Stomach (tissue), 4 donors: ENCODE data around the gene DNAJB8.

Source experiments
- POLR2A ChIP-seq, 4 donors: fragments of 450-650 bp; IDR thresholded peaks; one replicate each; pipeline ENCODE4 v1.6.1; 2016; ENCODE audit warnings: antibody characterized with exemption in 4 of 4, control low read depth in 2 of 4, mild to moderate bottlenecking in 1 of 4, moderate library complexity in 1 of 4
- TF ChIP-seq, protein P1 (sequence below), 7 experiments: fragments of 450-650 bp in 4 of 7; fragments of 200-600 bp in 3 of 7; sonication (generic) in 3 of 7; IDR thresholded peaks; one replicate each; pipeline ENCODE4 v1.5.1; 2016 to 2019; ENCODE audit warnings: antibody characterized with exemption in 7 of 7, control low read depth in 2 of 7, mild to moderate bottlenecking in 1 of 7

DNA sequence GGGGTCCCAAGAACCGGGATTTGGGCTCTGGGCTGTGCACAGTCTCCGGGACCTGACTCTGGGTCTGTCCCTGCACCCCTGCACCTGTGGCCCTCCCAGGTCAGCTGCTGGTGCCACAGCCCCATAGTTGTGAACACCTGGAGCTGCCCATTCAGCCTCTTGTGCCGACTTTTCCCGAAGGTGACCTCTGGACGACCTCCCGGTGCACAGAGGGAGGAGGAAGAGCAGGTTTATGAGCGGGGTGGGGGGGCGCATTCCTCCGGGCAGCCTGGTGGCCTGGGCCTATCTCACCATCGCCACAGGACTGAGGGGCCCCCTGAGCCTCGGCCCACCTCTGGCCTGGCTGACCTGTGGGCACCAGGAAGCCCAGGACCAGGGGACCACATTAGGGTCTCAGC is 45.3 kb downstream of the DNAJB8 start:
- TF ChIP-seq, protein P1, sequence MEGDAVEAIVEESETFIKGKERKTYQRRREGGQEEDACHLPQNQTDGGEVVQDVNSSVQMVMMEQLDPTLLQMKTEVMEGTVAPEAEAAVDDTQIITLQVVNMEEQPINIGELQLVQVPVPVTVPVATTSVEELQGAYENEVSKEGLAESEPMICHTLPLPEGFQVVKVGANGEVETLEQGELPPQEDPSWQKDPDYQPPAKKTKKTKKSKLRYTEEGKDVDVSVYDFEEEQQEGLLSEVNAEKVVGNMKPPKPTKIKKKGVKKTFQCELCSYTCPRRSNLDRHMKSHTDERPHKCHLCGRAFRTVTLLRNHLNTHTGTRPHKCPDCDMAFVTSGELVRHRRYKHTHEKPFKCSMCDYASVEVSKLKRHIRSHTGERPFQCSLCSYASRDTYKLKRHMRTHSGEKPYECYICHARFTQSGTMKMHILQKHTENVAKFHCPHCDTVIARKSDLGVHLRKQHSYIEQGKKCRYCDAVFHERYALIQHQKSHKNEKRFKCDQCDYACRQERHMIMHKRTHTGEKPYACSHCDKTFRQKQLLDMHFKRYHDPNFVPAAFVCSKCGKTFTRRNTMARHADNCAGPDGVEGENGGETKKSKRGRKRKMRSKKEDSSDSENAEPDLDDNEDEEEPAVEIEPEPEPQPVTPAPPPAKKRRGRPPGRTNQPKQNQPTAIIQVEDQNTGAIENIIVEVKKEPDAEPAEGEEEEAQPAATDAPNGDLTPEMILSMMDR (IDR thresholded peaks at IDR 0.05): no peak
- TF ChIP-seq POLR2A (IDR thresholded peaks at IDR 0.05): no peak
